Activated CD8-positive, alpha-beta T cell treated with anti-CD3 and anti-CD28 coated beads, Interleukin-2, amount 10 ng/mL, durations not matched to agents 7 days and 5 days (primary cell): ENCODE measurements around the gene LYST. TPM values are rescaled to one million over a fixed set of nuclear protein-coding genes. Genes with fewer than 3 reads are reported as not detected.

ENCODE experiments used
- ATAC-seq: fragments of 150-1000 bp; cut with Tn5 transposase; one replicate; pipeline ENCODE4 v1.10.0; 2021; ENCODE audit warnings: moderate library complexity
- CTCF ChIA-PET: fragments of 350-600 bp; sonication (Branson Sonifier 250); formaldehyde crosslinking; loops from one replicate; lab custom pipeline; 2021; ENCODE audit warnings: antibody characterized with exemption; lab: Charles Lee
- POLR2A ChIA-PET: fragments of 350-600 bp; sonication (Branson Sonifier 250); formaldehyde crosslinking; loops from one replicate; lab custom pipeline; 2021; ENCODE audit warnings: antibody characterized with exemption; lab: Charles Lee
- DNase-seq: peaks from one replicate; pipeline ENCODE4 v3.0.0-alpha.2; 2020
- H3K27ac Mint-ChIP-seq: one replicate; pipeline ENCODE4 v1.8.0; 2021; ENCODE audit warnings: mild to moderate bottlenecking, mixed read lengths
- H3K27me3 Mint-ChIP-seq: one replicate; pipeline ENCODE4 v1.8.0; 2021; ENCODE audit warnings: low read depth, mixed read lengths
- H3K36me3 Mint-ChIP-seq: one replicate; pipeline ENCODE4 v1.8.0; 2021; ENCODE audit warnings: low read depth, mixed read lengths
- H3K4me1 Mint-ChIP-seq: one replicate; pipeline ENCODE4 v1.8.0; 2021; ENCODE audit warnings: low read depth, mixed read lengths
- H3K4me3 Mint-ChIP-seq: one replicate; pipeline ENCODE4 v1.8.0; 2021; ENCODE audit warnings: mild to moderate bottlenecking, mixed read lengths
- H3K9me3 Mint-ChIP-seq: one replicate; pipeline ENCODE4 v1.8.0; 2022; ENCODE audit warnings: mixed read lengths; ENCODE audit not compliant: insufficient read depth
- microRNA-seq: library from miRNA; unstranded; fragments of <30 nt; microRNA quantifications from one replicate; pipeline ENCODE4 v1.2.0, GENCODE V29; 2022
- total RNA-seq, 2 experiments: library from RNA; stranded (reverse); gene quantifications; one replicate each; pipeline ENCODE4 v1.2.3, GENCODE V29; 2021

Gene LYST
- total RNA-seq, 2 experiments from 2014 or later: 26.2 to 28.6 TPM

GRCh38 chr1:235612761-235613160, 253.9 kb downstream of the LYST start:
- peaks cover 3% of the 10 kb centered on the region for H3K27me3 Mint-ChIP-seq
- ATAC-seq (no peak), DNase-seq (no peak)
- ChIA-PET CTCF (interaction anchor here (1.0 to 2.7 kb wide), 2 partner anchors 12 kb away, joined by 4 to 14 read pairs; no protein-coding TSS in a partner anchor), POLR2A (no interaction called here)
- no peaks in the 10 kb centered on the region for H3K36me3 Mint-ChIP-seq
- no peaks in the 10 kb centered on the region for H3K9me3 Mint-ChIP-seq
- no peak overlapping the region for H3K27ac Mint-ChIP-seq
- no peaks in the 10 kb centered on the region for H3K4me1 Mint-ChIP-seq
- H3K4me3 Mint-ChIP-seq: no peak overlapping the region

Small RNA genes within 50 kb of the gene (microRNA-seq; reads per million reads assigned to microRNA genes)
- gene MIR1537: 1.7 reads per million

Other genes with a start within 250 kb of the LYST start
- under 1 TPM in 1 of 2 experiments, not detected in 1; 0.23 TPM for gene GNG4, start 217.1 kb downstream of the LYST start, total RNA-seq
- gene NID1, start 198.2 kb upstream of the LYST start, total RNA-seq: under 1 TPM in 1 of 2 experiments, not detected in 1; 0.05 TPM